A673 (cell line): ENCODE data around the gene THOP1. TPM values are rescaled to one million over a fixed set of nuclear protein-coding genes. Genes with fewer than 3 reads are reported as not detected.

ENCODE experiments used
- BruUV-seq: library from RNA; stranded (reverse); fragments of 400-500 nt; replicated peaks from 2 replicates; lab custom pipeline; 2021; lab: Mats Ljungman, UMichigan
- CTCF ChIA-PET: fragments of 300-600 bp; sonication (Branson Sonifier 250); formaldehyde crosslinking; loops from one replicate; lab custom pipeline; 2022; ENCODE audit warnings: antibody characterized with exemption; lab: Charles Lee
- POLR2A ChIA-PET: fragments of 300-600 bp; sonication (Branson Sonifier 250); formaldehyde crosslinking; loops from one replicate; lab custom pipeline; 2022; ENCODE audit warnings: antibody characterized with exemption; ENCODE audit not compliant: low non-redundant PET; lab: Charles Lee
- DNase-seq: peaks from one replicate; pipeline ENCODE4 v3.0.0-alpha.2; 2015; ENCODE audit warnings: low spot score
- H3K27ac ChIP-seq: fragments of 200-600 bp; sonication (generic); 2 replicates; pipeline ENCODE4 v1.5.1; 2016; ENCODE audit warnings: mixed run types, low read depth, mild to moderate bottlenecking, mixed read lengths, antibody characterized with exemption, low read length; ENCODE audit not compliant: poor library complexity, severe bottlenecking
- H3K27me3 ChIP-seq: fragments of 200-600 bp; sonication (generic); replicated peaks from 2 replicates; pipeline ENCODE4 v1.6.1; 2017; ENCODE audit warnings: mixed run types, low read depth, mild to moderate bottlenecking, mixed read lengths, antibody characterized with exemption, low read length; ENCODE audit not compliant: insufficient read depth, poor library complexity
- H3K36me3 ChIP-seq: fragments of 200-600 bp; sonication (generic); 2 replicates; pipeline ENCODE4 v1.6.1; 2016; ENCODE audit warnings: mixed run types, mild to moderate bottlenecking, mixed read lengths, antibody characterized with exemption, low read length; ENCODE audit not compliant: insufficient read depth, poor library complexity, severe bottlenecking
- H3K4me1 ChIP-seq: fragments of 200-600 bp; sonication (generic); 2 replicates; pipeline ENCODE4 v1.6.1; 2017; ENCODE audit warnings: mixed run types, mild to moderate bottlenecking, mixed read lengths, antibody characterized with exemption, low read length; ENCODE audit not compliant: insufficient read depth, poor library complexity, severe bottlenecking
- H3K4me3 ChIP-seq: fragments of 200-600 bp; sonication (generic); 2 replicates; pipeline ENCODE4 v1.5.1; 2016; ENCODE audit warnings: low read depth, mixed run types, mild to moderate bottlenecking, mixed read lengths, low read length; ENCODE audit not compliant: poor library complexity, severe bottlenecking
- H3K9me3 ChIP-seq: fragments of 200-600 bp; sonication (generic); 2 replicates; pipeline ENCODE4 v1.6.1; 2016; ENCODE audit warnings: mixed run types, low read depth, mild to moderate bottlenecking, mixed read lengths, antibody characterized with exemption, low read length; ENCODE audit not compliant: poor library complexity, severe bottlenecking
- CTCF ChIP-seq: fragments of 300-800, 200-600 bp; sonication (generic); conservative IDR thresholded peaks from 2 replicates; pipeline ENCODE4 v1.5.1; 2017; ENCODE audit warnings: low read depth, mild to moderate bottlenecking, antibody characterized with exemption, low read length, moderate library complexity, mixed read lengths
- EZH2 ChIP-seq: fragments of 200-600 bp; sonication (generic); IDR thresholded peaks from 2 replicates; pipeline ENCODE4 v1.6.1; 2017; ENCODE audit warnings: borderline replicate concordance, low read depth, mild to moderate bottlenecking, mixed read lengths, antibody characterized with exemption, low read length; ENCODE audit not compliant: poor library complexity, severe bottlenecking
- intact Hi-C: fragments of 100-400 bp; cut with micrococcal nuclease; formaldehyde crosslinking; loops from one replicate; pipeline ENCODE4 v1.10.0; 2022; ENCODE audit not compliant: unreplicated experiment
- total RNA-seq: library from RNA; stranded (reverse); gene quantifications from 2 replicates; pipeline ENCODE4 v1.2.3, GENCODE V29; 2021

The THOP1 gene
- total RNA-seq, 1 experiment from 2014 or later, result 186 TPM

- Histone ChIP-seq H3K4me1 (peaks cover 14% of the 10 kb centered on the region), H3K9me3 (no peaks in the 10 kb centered on the region), H3K27me3 (no peaks in the 10 kb centered on the region), H3K27ac (no peak overlapping the region), H3K36me3 (peaks cover 4% of the 10 kb centered on the region), H3K4me3 (no peak overlapping the region)
- no TSS peak for BruUV-seq
- ChIA-PET POLR2A (no interaction called here), CTCF (interaction anchor here (0.5 kb wide), 1 partner anchor 834 kb away, joined by 5 read pairs; no protein-coding TSS in a partner anchor)
- TF ChIP-seq CTCF (no peak), EZH2 (no peak)
- intact Hi-C loops, result no loop called here
- no peak for DNase-seq
Observed at GRCh38 chr19:2779121-2779740, 6.1 kb upstream of the THOP1 start.

- POLR2A ChIA-PET, result no interaction called here
- CTCF ChIA-PET, result interaction anchor here (0.6 kb wide), 1 partner anchor 143 kb away, joined by 6 read pairs; no protein-coding TSS in a partner anchor
- no peaks in the 10 kb centered on the region for H3K9me3 ChIP-seq
Observed at GRCh38 chr19:2780284-2780683, 5.0 kb upstream of the THOP1 start.

GRCh38 chr19:2782329-2782935 lies 2.9 kb upstream of the THOP1 start:
- no peaks in the 10 kb centered on the region for H3K36me3 ChIP-seq
- peaks cover 18% of the 10 kb centered on the region for H3K4me1 ChIP-seq
- no peaks in the 10 kb centered on the region for H3K27me3 ChIP-seq
- H3K4me3 ChIP-seq, result peak overlapping the region; percentile 91
- no peak for TF ChIP-seq CTCF
- TF ChIP-seq EZH2, result no peak
- BruUV-seq, result TSS peak; percentile 50
- H3K27ac ChIP-seq, result peak overlapping the region; percentile 91
- intact Hi-C loops, result no loop called here
- H3K9me3 ChIP-seq, result no peaks in the 10 kb centered on the region
- ChIA-PET CTCF (no interaction called here), POLR2A (no interaction called here)
- no peak for DNase-seq

More at GRCh38 chr19:2780284-2780683, 5.0 kb upstream of the THOP1 start:
- H3K27me3 ChIP-seq, result no peaks in the 10 kb centered on the region
- H3K4me3 ChIP-seq, result no peak overlapping the region
- peaks cover 18% of the 10 kb centered on the region for H3K4me1 ChIP-seq
- intact Hi-C loops, result no loop called here
- TF ChIP-seq CTCF (no peak), EZH2 (no peak)
- no peak overlapping the region for H3K27ac ChIP-seq
- peaks cover 4% of the 10 kb centered on the region for H3K36me3 ChIP-seq
- DNase-seq, result no peak
- BruUV-seq, result no TSS peak
